Type B pancreatic cell (in vitro differentiated cells): ENCODE measurements around the gene UCN2. TPM values are rescaled to one million over a fixed set of nuclear protein-coding genes. Genes with fewer than 3 reads are reported as not detected.

ENCODE experiments used
- DNase-seq: peaks from one replicate; pipeline ENCODE4 v3.0.0; 2021; ENCODE audit warnings: mixed read lengths; ENCODE audit not compliant: unreplicated experiment; ENCODE audit errors: extremely low spot score
- H3K27ac Mint-ChIP-seq: 2 replicates; pipeline ENCODE4 v1.8.0; 2021; ENCODE audit warnings: mild to moderate bottlenecking, mixed read lengths
- H3K27me3 Mint-ChIP-seq: 2 replicates; pipeline ENCODE4 v1.8.0; 2021; ENCODE audit warnings: mixed read lengths
- H3K36me3 Mint-ChIP-seq: 2 replicates; pipeline ENCODE4 v1.8.0; 2021; ENCODE audit warnings: mixed read lengths
- H3K4me1 Mint-ChIP-seq: one replicate; pipeline ENCODE4 v1.8.0; 2021; ENCODE audit warnings: mixed read lengths; ENCODE audit not compliant: unreplicated experiment
- H3K4me3 Mint-ChIP-seq: 2 replicates; pipeline ENCODE4 v1.8.0; 2021; ENCODE audit warnings: mild to moderate bottlenecking, mixed read lengths
- H3K9me3 Mint-ChIP-seq: 2 replicates; pipeline ENCODE4 v1.8.0; 2021; ENCODE audit warnings: mixed read lengths
- long read RNA-seq: library from polyadenylated mRNA; unstranded; transcript quantifications from one replicate; pipeline ENCODE4 v2.0.0, GENCODE V29; 2020
- total RNA-seq: library from RNA; stranded (reverse); gene quantifications from 2 replicates; pipeline ENCODE4 v1.2.1, GENCODE V29; 2021; ENCODE audit warnings: low replicate concordance
- TF ChIP-seq, protein P1 (sequence below): fragments of 200-600 bp; sonication (generic); conservative IDR thresholded peaks from 2 replicates; pipeline ENCODE4 v1.5.0; 2021; ENCODE audit warnings: antibody characterized with exemption, mild to moderate bottlenecking

The UCN2 gene
- 0.72 and 0.83 TPM in 2 replicates for total RNA-seq
- long read RNA-seq: 0 reads

DNA sequence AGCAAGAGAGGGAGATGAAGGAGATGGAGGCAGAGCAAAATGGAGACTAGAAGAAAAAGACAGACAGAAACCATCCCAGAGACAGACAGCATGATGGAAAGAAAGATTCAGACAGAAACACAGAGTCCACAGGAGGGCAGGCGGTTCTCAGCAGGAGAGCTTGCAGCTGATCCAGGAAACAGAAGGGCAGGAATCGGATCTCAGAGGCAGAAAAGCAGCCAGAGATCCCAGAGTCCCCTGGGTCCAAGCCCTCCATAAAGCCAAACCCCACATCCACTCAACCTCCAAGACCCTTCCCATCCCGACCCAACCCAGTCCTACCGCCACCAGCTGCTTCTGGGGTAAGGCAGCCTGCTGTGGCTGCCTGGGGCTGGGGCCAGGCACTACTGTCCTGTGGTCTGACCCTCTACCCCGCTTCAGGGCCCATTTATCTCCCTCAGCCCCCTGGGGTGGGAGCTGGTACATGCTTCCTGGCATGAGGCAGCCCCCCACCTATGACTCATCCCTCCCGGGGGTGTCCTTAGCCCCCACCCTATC lies at the start of gene UCN2:
Gene UCN2, minus strand, starts transcription at position 400 of the 537 bp plus-strand sequence. CDS start 657 bp downstream, outside the sequence.
- peaks cover 33% of the 10 kb centered on the region for H3K4me1 Mint-ChIP-seq
- no peak within 1 kb of the TSS for H3K4me3 Mint-ChIP-seq
- peaks cover 4% of the 10 kb centered on the region for H3K36me3 Mint-ChIP-seq
- peak within 1 kb of the TSS; percentile 29 for H3K27ac Mint-ChIP-seq
- DNase-seq: no peak
- H3K9me3 Mint-ChIP-seq: no peaks in the 10 kb centered on the region
- no peaks in the 10 kb centered on the region for H3K27me3 Mint-ChIP-seq
- TF ChIP-seq, protein P1, sequence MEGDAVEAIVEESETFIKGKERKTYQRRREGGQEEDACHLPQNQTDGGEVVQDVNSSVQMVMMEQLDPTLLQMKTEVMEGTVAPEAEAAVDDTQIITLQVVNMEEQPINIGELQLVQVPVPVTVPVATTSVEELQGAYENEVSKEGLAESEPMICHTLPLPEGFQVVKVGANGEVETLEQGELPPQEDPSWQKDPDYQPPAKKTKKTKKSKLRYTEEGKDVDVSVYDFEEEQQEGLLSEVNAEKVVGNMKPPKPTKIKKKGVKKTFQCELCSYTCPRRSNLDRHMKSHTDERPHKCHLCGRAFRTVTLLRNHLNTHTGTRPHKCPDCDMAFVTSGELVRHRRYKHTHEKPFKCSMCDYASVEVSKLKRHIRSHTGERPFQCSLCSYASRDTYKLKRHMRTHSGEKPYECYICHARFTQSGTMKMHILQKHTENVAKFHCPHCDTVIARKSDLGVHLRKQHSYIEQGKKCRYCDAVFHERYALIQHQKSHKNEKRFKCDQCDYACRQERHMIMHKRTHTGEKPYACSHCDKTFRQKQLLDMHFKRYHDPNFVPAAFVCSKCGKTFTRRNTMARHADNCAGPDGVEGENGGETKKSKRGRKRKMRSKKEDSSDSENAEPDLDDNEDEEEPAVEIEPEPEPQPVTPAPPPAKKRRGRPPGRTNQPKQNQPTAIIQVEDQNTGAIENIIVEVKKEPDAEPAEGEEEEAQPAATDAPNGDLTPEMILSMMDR: no peak

DNA sequence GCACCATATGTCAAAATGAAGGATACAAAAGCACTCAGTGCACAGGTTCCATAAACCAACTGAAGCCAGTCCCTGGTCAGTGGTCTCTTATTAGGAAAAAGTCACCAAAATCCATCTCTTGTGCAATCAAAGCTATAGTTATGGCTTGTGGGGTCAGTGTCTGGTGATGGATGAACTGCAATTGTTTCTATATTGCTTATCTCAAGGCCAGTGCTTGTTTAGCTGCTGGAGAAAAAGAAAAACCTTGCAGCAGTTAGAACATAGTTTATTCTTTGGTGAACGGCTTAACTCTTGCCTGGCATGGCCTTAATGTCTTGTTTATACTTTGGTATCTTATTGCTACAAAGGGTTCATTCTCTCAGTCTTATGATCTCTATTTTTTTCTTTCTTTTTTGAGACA lies 48.7 kb upstream of the UCN2 start:
- Mint-ChIP-seq H3K27me3 (no peaks in the 10 kb centered on the region), H3K36me3 (peaks cover 5% of the 10 kb centered on the region), H3K4me1 (peaks cover 14% of the 10 kb centered on the region), H3K9me3 (no peaks in the 10 kb centered on the region), H3K27ac (no peak overlapping the region), H3K4me3 (peak overlapping the region; percentile 14)
- DNase-seq: no peak
- TF ChIP-seq, protein P1: no peak

DNA sequence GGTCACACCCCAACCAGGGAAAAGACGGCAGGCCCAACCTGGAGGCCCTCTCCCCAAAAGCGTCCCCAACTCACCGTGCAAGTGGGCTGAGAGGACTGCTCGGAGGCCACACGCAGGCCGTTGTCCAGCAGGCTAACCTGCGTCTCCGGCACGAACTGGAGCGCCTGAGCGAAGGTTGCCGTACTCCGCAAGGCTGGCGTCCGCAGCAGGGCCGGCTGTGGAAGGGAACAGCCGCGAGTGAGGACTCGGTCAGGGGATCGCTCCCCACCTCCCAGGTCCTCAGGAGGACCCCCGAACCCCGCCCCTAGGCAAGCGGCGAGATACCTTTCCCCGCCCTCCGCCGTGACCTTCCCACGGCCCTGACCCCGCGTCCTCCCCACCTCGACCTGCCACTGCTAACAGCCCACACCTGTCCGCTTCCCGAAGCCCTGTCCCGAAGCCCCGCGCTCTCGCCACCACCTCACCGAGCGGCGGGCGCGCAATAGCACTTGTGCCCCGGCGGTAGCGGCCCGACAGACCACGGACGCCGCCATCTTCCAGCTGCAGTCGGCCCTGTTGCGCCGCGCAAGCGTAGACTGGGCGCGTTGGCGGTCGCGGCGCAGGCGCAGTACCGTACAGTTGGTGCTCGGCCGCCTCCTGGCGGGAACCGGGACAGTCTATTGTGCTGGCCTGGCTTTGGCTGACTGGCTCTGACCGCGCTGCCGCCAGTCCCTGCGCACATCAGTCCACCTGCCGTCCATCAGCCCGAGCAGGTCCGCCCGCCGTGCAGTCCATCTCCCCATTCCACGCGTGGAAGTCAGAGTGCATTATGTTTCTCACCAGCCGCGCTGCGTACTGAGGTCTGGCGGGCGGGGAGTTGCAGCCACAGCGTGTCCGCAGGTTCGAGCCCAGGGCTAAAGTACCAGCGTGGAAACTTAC lies 45.8 kb upstream of the UCN2 start, which contains the start of gene UQCRC1:
Gene UQCRC1, minus strand, starts transcription at position 559 of the 918 bp plus-strand sequence. Its CDS starts 26 bp downstream, at position 533.
- H3K27me3 Mint-ChIP-seq: no peaks in the 10 kb centered on the region
- peaks cover 9% of the 10 kb centered on the region for H3K36me3 Mint-ChIP-seq
- TF ChIP-seq, protein P1: peak; percentile 80
- peak within 1 kb of the TSS; percentile 99 for H3K4me3 Mint-ChIP-seq
- DNase-seq: peak; percentile 97
- H3K9me3 Mint-ChIP-seq: no peaks in the 10 kb centered on the region
- H3K27ac Mint-ChIP-seq: peak within 1 kb of the TSS; percentile 93
- H3K4me1 Mint-ChIP-seq: peaks cover 14% of the 10 kb centered on the region

DNA sequence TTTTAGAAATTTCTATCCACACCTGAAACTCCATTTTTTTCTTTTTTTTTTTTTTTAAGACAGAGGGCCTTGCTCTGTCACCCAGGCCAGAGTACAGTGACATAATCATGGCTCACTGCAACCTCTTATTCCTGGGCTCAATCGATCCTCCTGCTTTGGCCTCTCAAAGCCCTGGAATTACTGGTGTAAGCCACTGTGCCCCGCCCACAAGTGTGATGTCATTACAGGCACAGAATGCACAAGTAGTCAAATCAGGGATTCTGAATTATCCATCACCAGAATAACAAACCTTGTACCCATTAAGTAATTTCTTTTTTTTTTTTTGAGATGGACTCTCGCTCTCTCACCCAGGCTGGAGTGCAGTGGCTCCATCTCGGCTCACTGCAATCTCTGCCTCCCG lies 43.9 kb upstream of the UCN2 start:
- H3K4me1 Mint-ChIP-seq: peaks cover 14% of the 10 kb centered on the region
- TF ChIP-seq, protein P1: no peak
- no peaks in the 10 kb centered on the region for H3K27me3 Mint-ChIP-seq
- peaks cover 17% of the 10 kb centered on the region for H3K36me3 Mint-ChIP-seq
- DNase-seq: no peak
- H3K27ac Mint-ChIP-seq: no peak overlapping the region
- no peak overlapping the region for H3K4me3 Mint-ChIP-seq
- H3K9me3 Mint-ChIP-seq: no peaks in the 10 kb centered on the region

GRCh38 chr3:48601622-48601994 lies 38.0 kb upstream of the UCN2 start:
- TF ChIP-seq, protein P1: no peak
- DNase-seq: no peak
- Mint-ChIP-seq H3K27ac (no peak overlapping the region), H3K27me3 (no peaks in the 10 kb centered on the region), H3K36me3 (peaks cover 20% of the 10 kb centered on the region), H3K4me1 (peaks cover 24% of the 10 kb centered on the region), H3K9me3 (no peaks in the 10 kb centered on the region), H3K4me3 (no peak overlapping the region)
